ENCODE measurements around the gene ZNRF1. TPM values are rescaled to one million over a fixed set of nuclear protein-coding genes. Genes with fewer than 3 reads are reported as not detected.

The ZNRF1 gene
- total and polyA plus RNA-seq, 10 of the 15 experiments (the other 5 are each of a cell fraction or from before 2014, with no cell fraction given), result 5.8 to 25.9 (median 14.3) TPM

- TF ChIP-seq CEBPZ (IDR thresholded peaks at IDR 0.05; ENCODE audit: low read depth, low read length), result no peak
- no peak for TF ChIP-seq MYC (IDR thresholded peaks at IDR 0.05; ENCODE audit: insufficient read depth, insufficient read length, insufficient replicate concordance, low read length, severe bottlenecking)
- no peak for TF ChIP-seq LARP7 (IDR thresholded peaks at IDR 0.05)
- 0 out of 2 replicates have a peak, but pooled peaks have one; percentile 54 for TF ChIP-seq NBN (IDR thresholded peaks at IDR 0.05)
- TF ChIP-seq PBX3 (IDR thresholded peaks at IDR 0.05; ENCODE audit: insufficient replicate concordance, low read depth, low read length), result peak; percentile 32
- peak; percentile 75; the same call in 1 of the 2 replicates for TF ChIP-seq TARDBP (IDR thresholded peaks at IDR 0.05; ENCODE audit: borderline replicate concordance)
- no peak for TF ChIP-seq CUX1 (IDR thresholded peaks at IDR 0.05; ENCODE audit: insufficient replicate concordance, low read depth, low read length)
- TF ChIP-seq E4F1 (IDR thresholded peaks at IDR 0.05; ENCODE audit: borderline replicate concordance, partially characterized antibody), result no peak
- TF ChIP-seq MXI1 (IDR thresholded peaks at IDR 0.05; ENCODE audit: low read depth, low read length), result peak; percentile 53; the same call in 1 of the 2 replicates
- TF ChIP-seq MAX (IDR thresholded peaks at IDR 0.05; ENCODE audit: low read depth, low read length), result no peak
- TF ChIP-seq IRF5 (IDR thresholded peaks at IDR 0.05; ENCODE audit: borderline replicate concordance), result no peak
- TF ChIP-seq CBX3 (IDR thresholded peaks at IDR 0.05; ENCODE audit: borderline replicate concordance, low read depth), result no peak
- TF ChIP-seq BCL11A (IDR thresholded peaks at IDR 0.05; ENCODE audit: low read depth, low read length), result no peak
Measured at GRCh38 chr16:75110637-75111513, 112.1 kb downstream of the ZNRF1 start (continued).

Data from GM12878 (cell line).